Prostate gland (tissue), 2 donors: Measurements from ENCODE around the gene NEGR1.

Source experiments
- CTCF ChIP-seq, 4 experiments: fragments of 200-600 bp in 2 of 4; fragments of 450-650 bp in 2 of 4; sonication (generic) in 2 of 4; IDR thresholded peaks; 1 replicate in 3 of 4; 2 replicates in 1 of 4; pipeline ENCODE4 v1.5.1; 2016 to 2019; ENCODE audit warnings: antibody characterized with exemption in 4 of 4, mild to moderate bottlenecking in 2 of 4, moderate library complexity in 2 of 4
- POLR2A ChIP-seq: fragments of 450-650 bp; IDR thresholded peaks from one replicate; pipeline ENCODE4 v1.6.1; 2016; ENCODE audit warnings: antibody characterized with exemption, mild to moderate bottlenecking
- POLR2AphosphoS5 ChIP-seq: sonication (generic); formaldehyde crosslinking; IDR thresholded peaks from one replicate; pipeline ENCODE4 v1.6.1; 2017; ENCODE audit warnings: antibody characterized with exemption

- TF ChIP-seq CTCF (IDR thresholded peaks at IDR 0.05): no peak
- TF ChIP-seq POLR2A: no peak
- TF ChIP-seq POLR2AphosphoS5: no peak
Observed at GRCh38 chr1:72007312-72007711, 275.0 kb downstream of the NEGR1 start.
